ENCODE measurements around the gene ZCCHC2.

ZCCHC2 gene

DNA sequence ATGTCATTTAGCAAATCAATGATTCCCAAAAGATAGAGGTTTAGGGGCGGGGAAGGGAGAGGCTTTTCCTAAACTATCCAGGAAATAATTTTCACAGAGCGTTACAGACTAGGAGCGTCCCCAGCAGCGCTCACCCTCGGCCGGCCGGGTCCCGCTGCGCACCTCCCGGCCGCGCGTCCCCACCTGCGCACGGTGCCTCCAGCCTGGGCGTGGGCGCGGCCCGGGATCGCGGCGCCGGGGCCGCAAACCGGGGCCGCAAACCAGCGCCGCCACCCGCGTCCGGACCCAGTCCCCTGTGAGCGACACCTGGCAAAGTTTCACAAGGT lies 684 bp upstream of the ZCCHC2 start:
- Histone ChIP-seq H4K91ac (ENCODE audit: low read length) (peak overlapping the region; percentile 65), H3K4me1 (ENCODE audit: control insufficient read depth, insufficient read depth, low read depth, low read length) (peaks cover 2% of the 10 kb centered on the region), H2AK5ac (ENCODE audit: low read length, severe bottlenecking) (no peak overlapping the region), H3K27me3 (ENCODE audit: control insufficient read depth in 1 of 2, insufficient read depth in 1 of 2, low read length in 2 of 2) (no peaks in the 10 kb centered on the region), H3K14ac (ENCODE audit: low read length in 2 of 2) (peak overlapping the region in 1 of 2 experiments; percentile 96), H3K36me3 (ENCODE audit: control insufficient read depth in 1 of 2, insufficient read depth in 2 of 2, low read depth in 1 of 2, low read length in 2 of 2) (peaks cover 0 to 4% of the 10 kb centered on the region in 2 experiments), H3K27ac (ENCODE audit: low read length, poor library complexity, severe bottlenecking) (no peak overlapping the region), H2BK5ac (ENCODE audit: low read depth, low read length, poor library complexity, severe bottlenecking) (no peak overlapping the region), H4K8ac (ENCODE audit: low read length) (no peak overlapping the region), H3K18ac (ENCODE audit: low read depth in 1 of 2, low read length in 2 of 2) (peak overlapping the region; percentile 91 to 94), H3K79me1 (replicated peaks; ENCODE audit: low read length, poor library complexity, severe bottlenecking) (peaks cover 10% of the 10 kb centered on the region), H3K9ac (ENCODE audit: low read length) (peak overlapping the region; percentile 93), H3K4me3 (ENCODE audit: insufficient read depth in 1 of 2, low read depth in 1 of 2, low read length in 2 of 2) (peak overlapping the region; percentile 87 to 90), H3K4me2 (ENCODE audit: low read length, poor library complexity, severe bottlenecking) (peak overlapping the region; percentile 97), H2AFZ (ENCODE audit: low read depth, low read length) (peak overlapping the region; percentile 99), H3K9me3 (ENCODE audit: control insufficient read depth, low read length) (no peaks in the 10 kb centered on the region), H3K23ac (ENCODE audit: low read length in 2 of 2) (peak overlapping the region in 1 of 2 experiments; percentile 93), H2BK120ac (ENCODE audit: low read depth, low read length) (no peak overlapping the region), H3K4ac (ENCODE audit: low read depth in 1 of 2, low read length in 2 of 2) (peak overlapping the region in 1 of 2 experiments; percentile 80), H2BK12ac (ENCODE audit: low read length in 2 of 2) (peak overlapping the region in 1 of 2 experiments; percentile 100), H2BK15ac (ENCODE audit: low read depth, poor library complexity, severe bottlenecking) (peak overlapping the region; percentile 98)
- WGBS: 1% methylated on average over 19 of the region's 32 CpGs
- no peak for DNase-seq

DNA sequence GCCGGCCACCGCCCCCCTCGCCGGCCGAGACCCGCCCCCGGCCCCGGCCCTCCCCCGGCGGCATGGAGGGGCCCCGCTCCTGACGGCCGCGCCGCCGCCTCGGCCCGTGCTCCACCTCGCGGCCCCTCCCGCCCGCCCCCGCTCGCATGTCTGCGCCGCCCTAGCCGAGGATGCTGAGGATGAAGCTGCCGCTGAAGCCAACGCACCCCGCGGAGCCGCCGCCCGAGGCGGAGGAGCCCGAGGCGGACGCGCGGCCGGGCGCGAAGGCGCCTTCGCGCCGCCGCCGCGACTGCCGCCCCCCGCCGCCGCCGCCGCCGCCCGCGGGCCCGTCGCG lies 397 bp downstream of the ZCCHC2 start:
- peak overlapping the region in 1 of 2 experiments; percentile 90 for H3K4me3 ChIP-seq (ENCODE audit: insufficient read depth in 1 of 2, low read depth in 1 of 2, low read length in 2 of 2)
- H4K91ac ChIP-seq (ENCODE audit: low read length): no peak overlapping the region
- H3K79me1 ChIP-seq (replicated peaks; ENCODE audit: low read length, poor library complexity, severe bottlenecking): peaks cover 10% of the 10 kb centered on the region
- H2AK5ac ChIP-seq (ENCODE audit: low read length, severe bottlenecking): no peak overlapping the region
- H3K27ac ChIP-seq (ENCODE audit: low read length, poor library complexity, severe bottlenecking): no peak overlapping the region
- peaks cover 0 to 4% of the 10 kb centered on the region in 2 experiments for H3K36me3 ChIP-seq (ENCODE audit: control insufficient read depth in 1 of 2, insufficient read depth in 2 of 2, low read depth in 1 of 2, low read length in 2 of 2)
- peak overlapping the region; percentile 41 for H2BK15ac ChIP-seq (ENCODE audit: low read depth, poor library complexity, severe bottlenecking)
- H3K4me2 ChIP-seq (ENCODE audit: low read length, poor library complexity, severe bottlenecking): no peak overlapping the region
- no peak overlapping the region for H3K9ac ChIP-seq (ENCODE audit: low read length)
- H3K14ac ChIP-seq (ENCODE audit: low read length in 2 of 2): no peak overlapping the region
- H2BK12ac ChIP-seq (ENCODE audit: low read length in 2 of 2): no peak overlapping the region
- H3K9me3 ChIP-seq (ENCODE audit: control insufficient read depth, low read length): no peaks in the 10 kb centered on the region
- peaks cover 2% of the 10 kb centered on the region for H3K4me1 ChIP-seq (ENCODE audit: control insufficient read depth, insufficient read depth, low read depth, low read length)
- H3K27me3 ChIP-seq (ENCODE audit: control insufficient read depth in 1 of 2, insufficient read depth in 1 of 2, low read length in 2 of 2): no peaks in the 10 kb centered on the region
- no peak overlapping the region for H3K4ac ChIP-seq (ENCODE audit: low read depth in 1 of 2, low read length in 2 of 2)
- under 1% methylated on average over 36 of the region's 62 CpGs for WGBS
- no peak for DNase-seq
- no peak overlapping the region for H3K23ac ChIP-seq (ENCODE audit: low read length in 2 of 2)
- H4K8ac ChIP-seq (ENCODE audit: low read length): no peak overlapping the region
- H2AFZ ChIP-seq (ENCODE audit: low read depth, low read length): no peak overlapping the region
- H3K18ac ChIP-seq (ENCODE audit: low read depth in 1 of 2, low read length in 2 of 2): peak overlapping the region in 1 of 2 experiments; percentile 52
- no peak overlapping the region for H2BK5ac ChIP-seq (ENCODE audit: low read depth, low read length, poor library complexity, severe bottlenecking)
- peak overlapping the region; percentile 23 for H2BK120ac ChIP-seq (ENCODE audit: low read depth, low read length)

DNA sequence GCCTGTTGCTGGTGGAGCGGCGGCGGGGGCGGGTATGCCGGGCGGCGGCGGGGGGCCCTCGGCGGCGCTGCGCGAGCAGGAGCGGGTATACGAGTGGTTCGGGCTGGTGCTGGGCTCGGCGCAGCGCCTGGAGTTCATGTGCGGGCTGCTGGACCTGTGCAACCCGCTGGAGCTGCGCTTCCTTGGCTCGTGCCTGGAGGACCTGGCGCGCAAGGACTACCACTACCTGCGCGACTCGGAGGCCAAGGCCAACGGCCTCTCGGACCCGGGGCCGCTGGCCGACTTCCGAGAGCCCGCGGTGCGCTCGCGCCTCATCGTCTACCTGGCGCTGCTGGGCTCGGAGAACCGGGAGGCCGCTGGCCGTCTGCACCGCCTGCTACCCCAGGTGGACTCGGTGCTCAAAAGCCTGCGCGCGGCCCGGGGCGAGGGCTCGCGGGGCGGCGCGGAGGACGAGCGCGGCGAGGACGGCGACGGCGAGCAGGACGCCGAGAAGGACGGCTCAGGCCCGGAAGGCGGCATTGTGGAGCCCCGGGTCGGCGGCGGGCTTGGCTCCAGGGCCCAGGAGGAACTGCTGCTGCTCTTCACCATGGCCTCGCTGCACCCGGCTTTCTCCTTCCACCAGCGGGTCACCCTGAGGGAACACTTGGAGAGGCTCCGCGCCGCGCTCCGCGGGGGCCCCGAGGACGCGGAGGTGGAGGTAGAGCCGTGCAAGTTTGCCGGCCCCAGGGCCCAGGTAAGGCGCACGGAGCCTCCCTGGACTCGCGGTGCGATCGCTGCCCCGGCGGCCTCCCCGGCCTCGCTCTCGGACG lies 1.0 kb downstream of the ZCCHC2 start:
- Histone ChIP-seq H2BK12ac (ENCODE audit: low read length in 2 of 2) (peak overlapping the region in 1 of 2 experiments; percentile 55), H2BK5ac (ENCODE audit: low read depth, low read length, poor library complexity, severe bottlenecking) (no peak overlapping the region)

DNA sequence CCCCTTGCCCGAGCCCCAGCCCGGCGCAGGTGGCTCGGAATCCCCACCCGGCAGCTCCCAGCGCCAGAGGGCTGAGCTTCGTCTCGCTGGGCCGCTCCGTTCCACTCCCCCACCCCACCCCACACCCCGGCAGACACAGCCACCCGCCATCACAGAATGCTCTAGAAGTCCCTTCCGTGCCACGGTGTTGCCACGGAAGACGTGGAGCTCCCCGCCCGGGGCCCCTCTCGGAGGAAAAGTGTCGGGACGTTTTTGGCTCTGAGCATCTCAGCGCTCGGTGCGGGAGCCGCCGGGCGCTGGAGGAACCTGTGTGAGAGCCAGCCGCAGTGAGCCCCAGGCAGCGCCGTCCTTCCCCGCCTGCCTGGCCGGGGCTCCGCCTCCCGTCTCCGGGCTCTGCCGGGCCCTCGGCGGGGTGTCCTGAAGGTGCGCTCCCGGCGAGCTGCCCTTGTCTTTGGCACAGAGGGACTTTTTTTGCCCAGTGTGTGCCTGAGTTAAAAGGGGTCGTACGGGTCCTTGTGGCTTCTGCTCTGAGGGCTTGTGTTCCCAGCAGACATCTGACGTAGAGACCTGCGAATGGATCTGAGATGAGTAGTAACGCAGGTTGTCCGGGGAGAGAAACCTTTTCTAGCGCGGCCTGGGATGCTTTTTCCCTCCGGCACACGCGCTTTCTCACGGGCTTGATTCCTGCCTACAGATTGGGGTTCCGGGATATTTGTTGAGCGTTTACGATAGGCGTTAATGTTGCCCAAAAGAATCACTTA lies 1.8 kb downstream of the ZCCHC2 start:
- no peak overlapping the region for H2BK5ac ChIP-seq (ENCODE audit: low read depth, low read length, poor library complexity, severe bottlenecking)
- H3K27me3 ChIP-seq (ENCODE audit: control insufficient read depth in 1 of 2, insufficient read depth in 1 of 2, low read length in 2 of 2): no peaks in the 10 kb centered on the region
- H3K36me3 ChIP-seq (ENCODE audit: control insufficient read depth in 1 of 2, insufficient read depth in 2 of 2, low read depth in 1 of 2, low read length in 2 of 2): peaks cover 0 to 4% of the 10 kb centered on the region in 2 experiments

More for the DNA sequence above, 1.0 kb downstream of the ZCCHC2 start:
- peak overlapping the region; percentile 52 for H2BK120ac ChIP-seq (ENCODE audit: low read depth, low read length)
- H3K9ac ChIP-seq (ENCODE audit: low read length): peak overlapping the region; percentile 96
- no peak overlapping the region for H3K27ac ChIP-seq (ENCODE audit: low read length, poor library complexity, severe bottlenecking)
- H3K9me3 ChIP-seq (ENCODE audit: control insufficient read depth, low read length): no peaks in the 10 kb centered on the region
- peaks cover 12% of the 10 kb centered on the region for H3K79me1 ChIP-seq (replicated peaks; ENCODE audit: low read length, poor library complexity, severe bottlenecking)
- H3K23ac ChIP-seq (ENCODE audit: low read length in 2 of 2): peak overlapping the region in 1 of 2 experiments; percentile 20
- WGBS: under 1% methylated on average over 82 of the region's 100 CpGs
- H4K8ac ChIP-seq (ENCODE audit: low read length): peak overlapping the region; percentile 73
- H3K18ac ChIP-seq (ENCODE audit: low read depth in 1 of 2, low read length in 2 of 2): peak overlapping the region; percentile 44 to 83
- H2BK15ac ChIP-seq (ENCODE audit: low read depth, poor library complexity, severe bottlenecking): peak overlapping the region; percentile 57
- H3K4me3 ChIP-seq (ENCODE audit: insufficient read depth in 1 of 2, low read depth in 1 of 2, low read length in 2 of 2): peak overlapping the region; percentile 90 to 97
- H3K36me3 ChIP-seq (ENCODE audit: control insufficient read depth in 1 of 2, insufficient read depth in 2 of 2, low read depth in 1 of 2, low read length in 2 of 2): peaks cover 0 to 4% of the 10 kb centered on the region in 2 experiments
- no peaks in the 10 kb centered on the region for H3K27me3 ChIP-seq (ENCODE audit: control insufficient read depth in 1 of 2, insufficient read depth in 1 of 2, low read length in 2 of 2)
- peak overlapping the region; percentile 31 for H4K91ac ChIP-seq (ENCODE audit: low read length)
- peaks cover 2% of the 10 kb centered on the region for H3K4me1 ChIP-seq (ENCODE audit: control insufficient read depth, insufficient read depth, low read depth, low read length)
- peak overlapping the region; percentile 47 to 60 for H3K4ac ChIP-seq (ENCODE audit: low read depth in 1 of 2, low read length in 2 of 2)
- peak overlapping the region; percentile 99 for H3K4me2 ChIP-seq (ENCODE audit: low read length, poor library complexity, severe bottlenecking)
- H2AFZ ChIP-seq (ENCODE audit: low read depth, low read length): peak overlapping the region; percentile 36
- peak; percentile 70 for DNase-seq
- peak overlapping the region in 1 of 2 experiments; percentile 26 for H3K14ac ChIP-seq (ENCODE audit: low read length in 2 of 2)
- no peak overlapping the region for H2AK5ac ChIP-seq (ENCODE audit: low read length, severe bottlenecking)

More for the DNA sequence above, 1.8 kb downstream of the ZCCHC2 start:
- H2AFZ ChIP-seq (ENCODE audit: low read depth, low read length): peak overlapping the region; percentile 10
- H3K27ac ChIP-seq (ENCODE audit: low read length, poor library complexity, severe bottlenecking): peak overlapping the region; percentile 27
- H4K91ac ChIP-seq (ENCODE audit: low read length): no peak overlapping the region
- whole genome bisulfite sequencing: under 1% methylated on average over 56 of the region's 57 CpGs
- H2BK120ac ChIP-seq (ENCODE audit: low read depth, low read length): peak overlapping the region; percentile 52
- H3K79me1 ChIP-seq (replicated peaks; ENCODE audit: low read length, poor library complexity, severe bottlenecking): peaks cover 13% of the 10 kb centered on the region
- H2AK5ac ChIP-seq (ENCODE audit: low read length, severe bottlenecking): no peak overlapping the region
- peak overlapping the region in 1 of 2 experiments; percentile 55 for H2BK12ac ChIP-seq (ENCODE audit: low read length in 2 of 2)
- H3K9ac ChIP-seq (ENCODE audit: low read length): peak overlapping the region; percentile 96
- H3K4me3 ChIP-seq (ENCODE audit: insufficient read depth in 1 of 2, low read depth in 1 of 2, low read length in 2 of 2): peak overlapping the region; percentile 90 to 97
- H3K4me2 ChIP-seq (ENCODE audit: low read length, poor library complexity, severe bottlenecking): peak overlapping the region; percentile 99
- no peaks in the 10 kb centered on the region for H3K9me3 ChIP-seq (ENCODE audit: control insufficient read depth, low read length)
- no peak overlapping the region for H4K8ac ChIP-seq (ENCODE audit: low read length)
- peak overlapping the region in 1 of 2 experiments; percentile 86 for H3K23ac ChIP-seq (ENCODE audit: low read length in 2 of 2)
- peak; percentile 73 for DNase-seq
- peak overlapping the region in 1 of 2 experiments; percentile 47 for H3K4ac ChIP-seq (ENCODE audit: low read depth in 1 of 2, low read length in 2 of 2)
- peak overlapping the region; percentile 57 for H2BK15ac ChIP-seq (ENCODE audit: low read depth, poor library complexity, severe bottlenecking)
- H3K4me1 ChIP-seq (ENCODE audit: control insufficient read depth, insufficient read depth, low read depth, low read length): peaks cover 2% of the 10 kb centered on the region
- H3K18ac ChIP-seq (ENCODE audit: low read depth in 1 of 2, low read length in 2 of 2): peak overlapping the region in 1 of 2 experiments; percentile 44
- peak overlapping the region in 1 of 2 experiments; percentile 26 for H3K14ac ChIP-seq (ENCODE audit: low read length in 2 of 2)

All from mesenchymal stem cell (in vitro differentiated cells and primary cell).